GM19043 (cell line): ENCODE data around the gene CYB5R2.

Experiments used
- ATAC-seq: cut with Tn5 transposase; IDR thresholded peaks from one replicate; pipeline ENCODE4 v1.9.1; 2021; ENCODE audit warnings: low read depth; ENCODE audit not compliant: unreplicated experiment

Gene CYB5R2

GRCh38 chr11:7672960-7673723, at the start of gene CYB5R2:
Gene CYB5R2, minus strand, starts transcription at chr11:7673500. Its CDS starts 675 bp downstream, at chr11:7672825.
- no peak for ATAC-seq

- no peak for ATAC-seq
Observed at GRCh38 chr11:7714786-7715185, 41.5 kb upstream of the CYB5R2 start.

- ATAC-seq, result no peak
Observed at GRCh38 chr11:7706377-7706776, 33.1 kb upstream of the CYB5R2 start, which contains the start of gene OVCH2. Gene OVCH2, minus strand, starts transcription at chr11:7706477. Its CDS starts 83 bp downstream, at chr11:7706394.

GRCh38 chr11:7703740-7704139, 30.4 kb upstream of the CYB5R2 start:
- ATAC-seq, result no peak

- ATAC-seq, result no peak
Observed at GRCh38 chr11:7696424-7696823, 23.1 kb upstream of the CYB5R2 start.

GRCh38 chr11:7694235-7694634, 20.9 kb upstream of the CYB5R2 start:
- no peak for ATAC-seq

- no peak for ATAC-seq
Observed at GRCh38 chr11:7692426-7692825, 19.1 kb upstream of the CYB5R2 start.

GRCh38 chr11:7691759-7692350, 18.6 kb upstream of the CYB5R2 start:
- ATAC-seq, result no peak

- no peak for ATAC-seq
Observed at GRCh38 chr11:7690648-7691047, 17.3 kb upstream of the CYB5R2 start.

GRCh38 chr11:7689239-7689638, 15.9 kb upstream of the CYB5R2 start:
- ATAC-seq, result no peak

- peak; percentile 92 for ATAC-seq
Observed at GRCh38 chr11:7688238-7688826, 15.0 kb upstream of the CYB5R2 start.

- no peak for ATAC-seq
Observed at GRCh38 chr11:7687386-7687785, 14.1 kb upstream of the CYB5R2 start.

GRCh38 chr11:7686761-7687160, 13.5 kb upstream of the CYB5R2 start:
- ATAC-seq, result no peak

GRCh38 chr11:7683571-7683970, 10.3 kb upstream of the CYB5R2 start:
- no peak for ATAC-seq

- no peak for ATAC-seq
Observed at GRCh38 chr11:7677796-7678201, 4.5 kb upstream of the CYB5R2 start.

- no peak for ATAC-seq
Observed at GRCh38 chr11:7677071-7677470, 3.8 kb upstream of the CYB5R2 start.

GRCh38 chr11:7675631-7676030, 2.3 kb upstream of the CYB5R2 start:
- ATAC-seq, result no peak

- ATAC-seq, result no peak
Observed at GRCh38 chr11:7673724-7674434, 579 bp upstream of the CYB5R2 start.

GRCh38 chr11:7672276-7672959, 882 bp downstream of the CYB5R2 start:
- ATAC-seq, result peak; percentile 17

GRCh38 chr11:7671347-7672215, 1.7 kb downstream of the CYB5R2 start:
- ATAC-seq, result peak; percentile 48
